Heart left ventricle (tissue), 13 donors: ENCODE data around the gene ZDHHC16.

Experiments
- CTCF ChIP-seq, 12 donors: fragments of 200-600 bp; sonication (generic) in 4 of 12; IDR thresholded peaks; one replicate each; pipeline versions ENCODE4 v1.5.0 to v1.8.0; 2018 to 2022; ENCODE audit warnings: antibody characterized with exemption in 12 of 12, mild to moderate bottlenecking in 5 of 12
- POLR2A ChIP-seq, 2 donors: fragments of 450-650 bp; IDR thresholded peaks; one replicate each; pipeline ENCODE4 v1.6.1; 2017; ENCODE audit warnings: antibody characterized with exemption in 2 of 2, mild to moderate bottlenecking in 2 of 2, moderate library complexity in 2 of 2
- donor health status: ischemic (EF 13 %, LVEDD 7.1; RV severe dilation, severe dysfunction).
- donor health status: DM: no; HTN: yes; CAD: no.
- donor health status: DM: no; HTN: no; CAD: no.
- donor health status: ischemic (EF 25% LVEDD 6.9; RV normal size, moderate dysfunction).
- donor health status: ischemic (EF 25% LVEDD 5.7; RV mildly dilated, moderate dysfunction).
- donor health status: ischemic (EF 35%, LVEDD 5.7; RV mildly dilated, moderate dysfunction).
- donor health status: nonischemic (EF 11% LVEDD 7.7; RV severe dilation, severe dysfunction).
- donor health status: DM: yes; HTN: yes; CAD: no.
- donor health status: PGD.
- donor health status: ischemic (EF 29% LVEDD 5.4; RV normal size, mild dysfunction).
- donor health status: nonischemic (EF 23%, LVEDD 6.1; RV moderate dilation, normal function).

DNA sequence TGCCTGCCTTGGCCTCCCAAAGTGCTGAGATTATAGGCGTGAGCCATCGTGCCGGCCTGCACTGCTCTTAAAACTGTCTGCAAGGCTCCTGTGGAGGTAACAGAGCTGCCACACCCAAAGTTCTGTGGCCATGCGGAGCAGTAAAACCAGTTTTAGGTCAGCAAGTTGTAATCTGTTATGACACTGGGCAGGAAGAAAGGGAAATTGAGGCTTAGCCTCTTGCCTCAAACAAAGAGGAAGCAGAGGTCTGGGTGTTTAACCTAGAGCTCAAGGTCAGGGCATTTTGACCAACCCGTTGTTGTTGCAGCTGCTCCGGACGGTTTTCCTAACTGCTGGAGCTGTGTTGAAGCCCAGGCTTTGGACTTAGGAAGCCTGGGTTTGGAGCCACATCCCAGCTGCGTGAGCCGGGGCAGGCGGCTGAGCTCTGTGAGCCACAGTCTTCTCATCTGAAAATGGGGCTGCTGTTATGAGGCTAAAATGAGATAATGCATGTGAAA lies 37.4 kb upstream of the ZDHHC16 start:
- no peak for TF ChIP-seq POLR2A (IDR thresholded peaks at IDR 0.05)
- no peak for TF ChIP-seq CTCF (IDR thresholded peaks at IDR 0.05)
